Inferior parietal cortex (tissue), 1 donor: ENCODE data around the gene KLF9.

Experiments
- DNase-seq: peaks from one replicate; pipeline ENCODE4 v3.0.0-alpha.2; 2016; ENCODE audit errors: extremely low spot score

KLF9 gene

DNA sequence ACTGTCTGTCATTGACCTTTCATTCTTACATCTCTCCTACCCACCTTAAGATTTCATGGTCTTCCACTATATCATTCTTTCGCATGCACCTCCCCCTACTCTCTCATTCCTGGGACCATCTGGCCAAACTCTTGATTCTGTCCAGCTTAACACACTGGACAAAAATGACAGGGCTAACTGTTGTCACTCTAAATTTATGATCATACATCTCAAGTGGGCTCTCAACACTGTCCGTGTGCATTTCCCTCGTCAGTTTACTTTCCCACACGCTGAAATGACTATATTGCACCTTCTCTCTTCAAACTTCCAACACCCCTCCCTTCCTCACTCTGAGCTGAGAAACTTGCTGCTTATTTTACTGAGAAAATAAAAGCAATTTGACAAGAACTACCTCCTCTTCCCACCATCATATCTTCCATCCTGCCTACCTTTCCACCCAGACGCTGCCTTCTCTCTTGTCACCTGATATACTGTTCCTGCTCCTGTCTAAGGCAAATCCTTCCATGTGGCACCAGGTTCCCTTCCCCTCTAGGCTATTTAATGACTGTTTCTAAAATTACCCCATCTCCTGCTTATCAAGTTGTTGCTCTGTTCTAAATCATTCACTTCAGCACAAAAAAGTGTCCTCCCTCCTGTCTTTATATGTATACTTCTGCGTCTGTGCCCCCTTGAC is 8.1 kb upstream of the KLF9 start:
- no peak for DNase-seq

DNA sequence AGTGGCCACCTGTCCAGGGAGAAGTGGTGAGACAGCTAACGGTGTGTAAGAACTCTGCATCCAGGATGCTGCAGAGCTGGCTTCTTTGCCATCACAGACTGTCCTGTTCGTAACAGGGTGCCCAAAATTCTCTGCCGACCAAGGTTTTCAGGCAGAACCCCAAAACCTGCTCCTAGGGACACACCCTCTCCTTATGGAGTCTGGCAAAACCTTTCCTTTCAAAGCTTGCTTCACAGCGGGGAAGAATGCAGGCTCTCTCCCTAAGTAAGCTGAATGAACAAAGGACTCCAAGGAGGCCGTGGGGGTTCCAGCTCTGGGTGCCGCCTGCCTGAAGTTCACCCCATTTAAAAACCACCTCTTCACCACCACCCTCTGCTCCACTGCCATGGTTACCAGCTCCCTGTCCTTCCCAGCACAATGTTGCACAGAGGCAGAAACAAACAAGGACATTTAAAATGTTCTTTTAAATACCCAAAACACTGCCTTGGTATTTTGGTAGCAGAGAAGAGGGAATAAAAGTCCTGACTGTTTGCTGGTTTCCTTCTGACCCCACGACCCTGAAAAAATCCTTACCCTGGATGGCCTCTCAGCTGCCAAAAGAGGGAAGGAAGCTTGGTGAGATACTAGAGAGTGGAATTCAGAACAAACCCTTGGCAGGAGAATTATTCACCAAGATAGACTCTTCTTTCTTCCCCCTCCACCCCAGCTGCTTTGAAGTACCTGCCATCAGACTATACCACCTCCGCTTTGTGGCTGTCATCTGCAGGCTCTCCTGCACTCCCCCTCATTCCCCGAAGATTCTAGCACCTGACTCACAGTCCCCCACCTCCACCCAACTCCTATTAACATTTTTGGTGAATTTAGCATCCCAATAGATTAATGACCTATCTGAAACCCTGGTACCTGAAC is 7.1 kb upstream of the KLF9 start:
- DNase-seq = no peak

DNA sequence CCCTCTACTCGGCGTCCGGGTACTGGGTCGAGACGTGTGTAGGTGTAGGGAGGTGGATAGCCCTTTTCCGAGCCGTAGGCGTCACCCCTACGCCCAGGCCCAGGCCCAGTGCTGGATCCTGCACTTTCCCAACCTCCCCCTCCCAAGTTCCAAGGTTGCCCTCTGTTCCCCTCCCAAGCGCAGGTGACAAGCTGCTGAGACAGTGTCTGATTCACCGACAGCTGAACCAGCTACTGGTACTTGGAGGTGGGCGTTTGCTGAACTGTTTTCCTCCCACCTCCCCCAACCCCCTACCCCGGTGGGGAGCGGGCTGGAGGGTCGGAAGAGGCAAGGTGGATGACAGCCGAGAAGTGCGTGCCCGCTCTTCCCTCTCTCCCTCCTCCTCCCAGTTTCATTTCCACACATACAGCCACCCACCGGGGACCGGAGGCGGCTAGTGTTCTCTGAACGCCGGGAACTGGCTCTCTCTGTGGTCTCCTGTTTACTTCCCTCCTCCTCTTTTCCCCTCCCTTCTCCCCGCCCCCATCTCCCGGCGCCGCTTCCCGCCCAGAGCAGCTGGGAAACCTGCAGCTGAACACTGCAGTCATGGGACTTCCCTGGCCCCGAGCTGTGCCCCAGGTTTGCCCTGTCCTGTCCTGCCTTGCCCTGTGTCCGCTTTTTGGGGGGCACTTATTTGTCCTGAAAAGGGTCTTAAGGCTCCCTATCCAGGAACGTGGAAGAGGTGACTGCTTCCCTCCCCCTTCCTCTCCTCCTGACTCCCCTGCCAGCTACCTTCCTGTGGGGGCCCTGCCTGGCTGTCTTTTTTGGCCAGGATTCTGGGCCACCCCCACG is 6.2 kb upstream of the KLF9 start:
- peak; percentile 83 for DNase-seq

DNA sequence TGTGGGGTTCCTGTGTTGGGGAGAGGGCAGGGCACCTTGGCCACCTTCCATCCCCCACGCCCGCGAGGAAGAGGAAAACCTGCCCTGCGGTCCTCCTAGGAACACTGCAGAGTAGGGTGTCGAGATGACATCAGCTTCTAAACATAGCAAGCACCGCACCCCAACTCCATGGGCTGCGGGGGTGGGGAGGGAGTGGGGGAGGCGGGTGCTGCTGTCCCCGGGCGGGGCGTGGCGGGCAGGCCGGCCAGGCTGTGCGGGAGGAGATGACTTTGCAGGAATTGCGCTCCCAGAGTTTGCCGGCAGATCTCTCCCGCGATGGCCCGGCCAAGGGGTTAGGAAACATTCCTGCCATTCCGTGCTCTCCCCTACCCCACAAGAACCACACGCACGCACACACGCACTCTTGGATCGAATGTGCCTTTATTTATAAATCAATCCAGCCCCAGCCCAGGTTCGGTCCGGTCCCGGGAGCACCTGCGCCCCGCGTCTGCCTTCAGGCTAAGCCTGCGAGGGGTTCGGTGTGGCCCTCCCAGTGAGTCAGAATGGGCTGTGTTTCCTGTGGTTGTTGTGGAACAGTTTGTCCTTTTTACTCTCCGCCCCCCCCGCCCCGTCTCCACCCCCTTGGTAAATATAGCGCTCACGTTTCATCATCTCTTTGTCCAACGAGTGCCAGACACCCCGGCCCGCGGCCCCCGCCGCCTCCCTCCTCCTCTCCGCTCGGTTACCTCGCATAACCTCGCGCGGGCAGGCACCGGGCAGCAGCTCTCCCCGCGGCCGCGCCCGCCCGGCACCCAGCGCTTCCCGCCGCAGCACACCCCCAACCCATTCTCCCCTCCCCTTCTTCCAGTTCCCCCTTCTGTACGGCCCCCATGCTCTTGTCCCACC is 5.3 kb upstream of the KLF9 start:
- peak; percentile 79 for DNase-seq

DNA sequence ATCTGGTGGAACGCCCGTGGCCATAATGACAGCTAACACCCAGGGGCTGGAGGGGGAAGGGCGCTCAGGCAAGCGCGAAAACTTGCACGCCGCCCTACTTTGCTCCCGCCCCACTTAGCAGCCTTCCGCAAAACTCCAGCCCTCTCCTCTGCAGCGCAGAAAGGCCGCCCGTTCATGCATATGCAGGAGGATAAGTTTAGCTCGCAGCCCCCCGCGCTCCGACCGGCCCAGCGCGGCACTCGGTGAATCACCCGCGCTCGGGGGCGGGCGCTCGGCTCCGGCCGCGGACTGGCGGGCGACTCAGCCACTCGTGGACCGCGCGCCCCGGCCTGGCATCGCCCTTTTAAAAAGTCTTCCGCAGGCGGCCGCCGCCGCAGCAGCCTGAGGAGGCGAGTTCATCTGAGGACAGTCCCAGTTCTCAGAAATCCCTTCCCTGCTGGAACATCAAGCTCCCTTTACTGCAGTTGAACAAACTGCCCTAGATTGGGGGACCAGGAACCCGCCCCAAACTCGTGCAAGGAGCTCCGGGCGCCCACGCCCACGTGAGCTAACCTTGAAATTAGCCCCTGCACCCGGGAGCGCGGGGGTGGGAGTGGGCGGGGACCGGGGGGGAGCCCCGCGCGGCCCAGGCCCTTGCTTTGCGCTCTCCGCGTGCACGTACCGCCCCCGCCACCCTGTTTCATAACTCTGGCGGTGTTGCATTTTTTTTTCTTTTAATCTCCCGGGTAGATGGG is 4.5 kb upstream of the KLF9 start:
- peak; percentile 88 for DNase-seq

DNA sequence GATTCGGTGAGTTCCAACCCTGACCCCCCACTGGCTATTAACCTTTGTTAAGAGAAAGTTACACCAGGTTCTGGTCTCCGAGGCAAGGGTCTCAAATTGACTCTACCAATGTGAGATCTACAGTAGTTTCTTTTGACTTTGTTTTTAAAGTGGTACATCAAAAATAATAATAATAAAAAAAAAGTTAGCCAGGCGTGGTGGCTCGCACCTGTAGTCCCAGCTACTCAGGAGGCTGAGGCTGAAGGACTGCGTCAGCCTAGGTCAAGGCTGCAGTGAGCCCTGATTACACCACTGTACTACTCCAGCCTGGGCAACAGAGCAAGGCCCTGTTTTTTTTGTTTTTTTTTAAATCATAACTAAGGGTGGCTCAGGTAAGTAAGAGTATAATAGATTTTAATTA is 1.0 kb upstream of the KLF9 start:
- DNase-seq = no peak

DNA sequence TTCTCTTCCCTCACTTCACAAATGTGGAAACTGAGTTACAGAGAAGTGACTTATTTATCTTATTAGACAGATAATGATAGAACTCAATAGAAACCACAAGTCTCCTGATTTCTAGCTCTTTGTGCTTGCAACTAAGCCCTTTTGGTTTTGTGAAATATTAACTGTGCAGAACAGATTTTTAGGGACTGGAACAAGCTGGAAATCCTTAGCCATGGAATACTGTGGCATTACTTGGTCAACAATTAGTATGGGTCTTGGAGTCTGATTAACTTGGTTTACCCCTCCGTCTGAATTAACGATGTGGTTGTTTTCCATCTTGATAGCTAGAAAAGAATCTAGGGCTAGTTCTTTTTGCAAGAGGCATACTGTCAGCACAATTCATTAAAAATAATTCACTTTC is 584 bp upstream of the KLF9 start:
- DNase-seq = no peak

DNA sequence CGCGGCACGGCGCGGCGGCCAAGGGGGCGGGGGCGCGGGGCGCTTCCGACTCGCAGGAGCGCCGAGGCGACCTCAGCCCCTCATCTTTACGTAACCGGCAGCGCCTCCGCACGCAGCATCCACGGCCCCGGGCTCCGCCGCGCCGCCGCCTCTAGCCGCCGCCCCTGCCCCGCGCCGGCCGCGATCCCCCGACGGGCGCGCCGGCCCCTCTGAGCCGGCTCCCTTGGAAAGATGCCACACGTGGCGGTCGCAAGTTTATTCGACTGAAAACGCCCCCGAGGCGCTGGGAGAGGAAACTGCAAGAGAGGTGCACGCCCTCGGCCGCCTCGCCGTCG is 1.0 kb downstream of the KLF9 start:
- no peak for DNase-seq

DNA sequence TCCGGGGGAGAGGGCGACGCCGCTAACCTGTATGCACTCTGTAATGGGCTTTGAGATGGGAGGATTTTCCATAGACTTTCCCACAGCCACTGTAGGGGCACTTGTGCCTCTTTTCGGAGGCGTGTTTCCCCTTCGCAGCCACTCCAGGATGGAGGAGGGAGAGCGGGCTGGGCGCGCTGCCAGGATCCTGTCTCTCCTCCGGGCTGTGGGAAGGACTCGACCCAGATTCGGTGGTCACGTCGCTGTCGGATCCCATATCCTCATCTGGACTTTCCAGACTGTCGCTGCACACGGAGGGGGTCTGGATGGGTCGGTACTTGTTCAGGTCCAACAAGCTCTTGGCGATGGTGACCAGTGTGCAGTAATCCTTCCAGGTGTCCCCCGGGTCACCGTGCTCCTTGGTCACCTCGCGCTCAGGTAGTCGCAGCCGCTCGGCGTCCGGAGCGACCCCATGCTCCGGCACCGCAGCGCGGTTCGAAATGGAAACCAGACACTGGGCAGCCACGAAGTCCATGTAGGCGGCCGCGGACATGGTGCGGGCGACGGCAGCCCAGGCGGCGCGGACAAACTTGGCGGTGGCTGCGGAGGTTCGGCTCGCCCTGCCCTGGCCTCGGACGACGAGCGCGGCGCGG is 1.5 kb downstream of the KLF9 start:
- peak; percentile 68 for DNase-seq

DNA sequence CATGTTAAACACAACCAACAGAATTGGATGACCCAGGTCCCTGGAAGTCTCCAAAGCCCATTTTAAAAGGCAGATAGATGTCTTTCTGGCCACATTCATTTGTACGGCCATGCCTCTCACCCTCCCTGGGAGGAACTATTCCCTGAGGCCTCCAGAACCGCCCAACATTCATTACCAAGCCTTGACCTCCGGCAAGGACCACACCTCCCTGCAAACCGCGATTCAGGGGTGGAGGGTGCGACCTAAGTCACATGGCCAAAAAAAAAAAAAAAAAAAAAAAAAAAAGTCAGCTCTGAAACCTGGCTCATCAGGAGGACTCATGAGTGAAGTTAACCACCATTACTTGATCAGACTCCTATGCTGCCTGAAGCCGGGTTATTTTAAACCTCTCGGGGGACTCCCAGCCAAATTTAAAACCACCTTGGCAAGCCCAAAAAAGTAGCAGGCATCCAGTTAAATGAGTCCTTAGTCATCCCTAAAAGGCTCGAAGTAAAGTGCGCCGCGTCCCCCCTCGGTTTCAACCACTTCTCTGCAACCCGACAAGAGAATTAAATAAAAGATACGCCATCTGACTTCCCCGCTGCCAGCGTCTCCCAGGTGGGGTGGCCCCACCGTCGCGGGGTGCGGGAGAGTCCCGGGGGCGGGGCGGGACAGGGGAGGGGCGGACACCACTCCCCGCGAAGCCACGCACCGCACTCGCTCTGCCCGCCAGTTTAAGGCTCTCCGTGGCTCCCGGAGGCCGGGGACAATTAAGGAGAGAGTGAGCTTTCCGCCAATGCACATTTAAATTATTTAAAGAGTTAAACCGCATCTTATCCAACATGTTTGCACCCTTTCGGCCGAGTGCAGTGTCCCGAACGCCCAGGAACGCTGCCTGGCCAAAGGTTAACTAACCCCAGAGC is 2.3 kb downstream of the KLF9 start:
- DNase-seq = no peak

DNA sequence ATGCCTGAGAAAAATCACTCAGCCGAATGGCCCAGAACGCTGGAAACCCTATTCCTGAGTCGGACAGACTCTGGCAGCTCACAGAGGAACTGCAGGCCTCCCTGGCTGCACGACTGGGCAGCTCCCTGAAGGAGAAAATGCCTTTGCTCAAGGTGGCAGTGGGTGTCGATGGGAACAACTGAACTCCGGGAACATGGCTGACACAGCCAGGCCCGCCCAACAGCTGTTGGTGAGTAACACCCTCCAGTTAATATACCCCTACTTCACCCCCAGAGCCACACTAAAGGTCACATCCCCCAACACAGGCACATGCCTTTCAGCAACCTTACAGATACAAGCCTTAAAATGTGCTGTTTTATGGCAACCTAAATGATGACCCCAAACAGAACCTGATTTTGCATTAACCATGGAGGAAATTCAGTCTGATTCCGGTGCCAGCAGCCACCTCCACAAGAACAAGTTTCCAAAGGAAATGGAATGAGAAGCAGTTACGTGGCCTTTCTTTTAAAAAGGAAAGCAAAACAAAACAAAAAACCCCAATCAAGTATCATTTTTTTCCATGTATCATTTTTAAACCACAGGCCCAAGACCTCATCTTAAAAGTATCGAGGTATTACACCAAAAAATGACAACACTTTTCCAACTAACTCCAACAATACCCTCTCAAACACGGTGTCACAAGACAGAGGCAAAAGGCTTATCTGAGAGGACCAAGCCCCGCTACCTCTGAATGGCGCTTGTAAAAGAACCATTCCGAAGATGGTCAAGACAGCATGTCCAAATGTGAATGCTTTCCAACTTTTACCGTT is 3.1 kb downstream of the KLF9 start:
- DNase-seq = peak; percentile 60

DNA sequence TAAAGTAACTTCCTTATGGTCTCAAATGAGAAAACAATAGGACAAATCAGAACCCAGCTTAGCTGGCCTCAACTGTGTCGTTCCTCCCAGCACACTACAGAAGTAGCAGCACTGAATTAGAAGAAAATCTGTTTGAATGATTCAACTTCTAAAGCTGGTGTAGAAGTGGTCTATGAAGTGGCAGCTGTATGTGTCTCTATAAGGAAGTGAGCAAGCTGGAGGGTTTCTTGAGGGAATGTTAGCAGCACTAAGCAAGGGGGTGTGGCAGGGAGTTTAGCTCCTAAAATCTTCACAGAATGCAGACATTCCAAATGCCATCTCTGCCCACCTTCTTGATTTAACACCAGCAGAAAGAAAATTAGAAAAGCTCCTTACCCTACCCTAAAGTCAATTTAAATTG is 4.1 kb downstream of the KLF9 start:
- DNase-seq = no peak

DNA sequence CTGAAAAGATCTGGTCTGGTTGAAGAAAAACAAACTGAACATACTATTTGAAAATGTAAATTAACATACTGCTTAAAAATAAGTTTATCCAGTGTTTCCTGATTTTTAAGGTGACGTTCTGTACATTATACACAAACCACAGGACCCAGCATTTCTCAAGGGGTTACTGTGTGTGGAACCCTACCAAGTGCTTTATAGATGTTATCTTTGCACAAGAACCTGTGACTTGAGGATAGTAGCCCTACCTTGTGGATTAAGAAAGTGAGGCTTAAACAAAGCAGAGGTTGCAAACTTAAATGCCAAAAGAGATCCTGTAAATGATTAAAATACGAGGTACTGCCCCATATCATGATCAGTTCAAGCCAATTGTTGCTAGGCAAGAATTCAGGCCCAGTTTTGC is 4.7 kb downstream of the KLF9 start:
- no peak for DNase-seq

DNA sequence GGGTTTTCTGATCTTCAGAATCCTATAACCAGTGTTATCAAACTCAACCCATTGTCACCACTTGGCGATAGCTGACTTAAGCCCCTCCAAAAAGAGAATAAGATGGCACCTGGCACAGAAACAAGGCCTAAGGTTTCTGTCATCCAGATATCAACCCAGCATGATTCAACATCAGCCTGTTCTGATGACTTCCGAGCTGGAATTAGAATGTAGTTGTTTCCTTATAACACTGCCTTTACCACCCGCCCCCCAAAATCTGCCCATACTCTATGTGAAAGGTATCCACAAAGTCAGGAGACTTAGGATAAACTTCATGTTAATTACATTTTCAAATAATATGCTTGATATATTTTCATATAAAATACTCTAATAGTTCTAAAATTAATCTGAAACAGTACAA is 5.2 kb downstream of the KLF9 start:
- DNase-seq = no peak

DNA sequence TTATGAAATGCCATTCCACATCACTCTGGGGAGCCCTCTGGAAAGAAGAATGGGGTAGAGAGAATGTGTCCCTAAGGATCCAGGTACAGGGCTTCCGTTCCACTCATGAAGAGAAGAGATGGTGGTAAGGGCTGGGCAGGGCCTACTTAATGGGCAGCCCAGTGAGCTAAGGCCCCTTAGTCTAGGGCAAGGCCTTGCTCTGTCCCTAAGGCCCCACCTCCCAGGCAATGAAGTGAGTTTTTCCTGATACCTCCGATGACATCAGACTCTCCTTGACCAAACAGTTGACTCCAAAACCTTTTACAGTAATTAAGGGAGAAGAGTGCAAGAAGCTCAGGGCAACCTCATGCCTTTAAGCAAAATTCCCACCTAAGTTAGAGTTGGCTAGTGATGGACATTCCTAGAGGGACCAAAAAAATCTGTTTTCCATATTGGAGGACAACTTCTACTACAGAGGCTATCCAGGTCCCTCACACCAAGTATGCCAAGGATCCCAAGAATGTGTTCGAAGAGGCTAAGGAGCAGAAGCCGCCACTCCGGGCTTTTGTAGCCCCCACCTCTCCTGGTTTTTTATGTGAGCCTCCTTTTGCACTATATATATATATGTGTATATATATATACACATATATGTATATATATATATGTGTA is 5.9 kb downstream of the KLF9 start:
- DNase-seq = no peak

DNA sequence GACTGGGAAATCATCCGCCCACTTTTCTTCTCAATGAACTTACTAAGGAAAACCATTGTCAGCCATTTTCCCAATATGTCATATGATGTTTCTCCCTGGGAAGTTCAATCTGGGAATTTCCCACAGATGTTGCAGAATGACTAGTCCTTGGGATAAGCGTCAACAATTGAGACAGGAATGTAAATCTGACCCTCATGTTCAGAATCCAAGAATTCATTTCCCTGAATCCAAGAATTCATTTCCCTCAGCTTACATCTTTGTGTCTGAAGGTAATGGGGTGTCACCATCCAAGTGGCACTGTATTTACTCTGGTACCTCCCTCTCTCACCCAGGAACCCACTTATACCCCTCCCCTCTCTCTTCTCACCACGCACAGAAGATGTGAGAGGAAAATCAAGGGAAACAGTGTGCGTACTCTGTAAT is 7.4 kb downstream of the KLF9 start:
- DNase-seq = no peak

DNA sequence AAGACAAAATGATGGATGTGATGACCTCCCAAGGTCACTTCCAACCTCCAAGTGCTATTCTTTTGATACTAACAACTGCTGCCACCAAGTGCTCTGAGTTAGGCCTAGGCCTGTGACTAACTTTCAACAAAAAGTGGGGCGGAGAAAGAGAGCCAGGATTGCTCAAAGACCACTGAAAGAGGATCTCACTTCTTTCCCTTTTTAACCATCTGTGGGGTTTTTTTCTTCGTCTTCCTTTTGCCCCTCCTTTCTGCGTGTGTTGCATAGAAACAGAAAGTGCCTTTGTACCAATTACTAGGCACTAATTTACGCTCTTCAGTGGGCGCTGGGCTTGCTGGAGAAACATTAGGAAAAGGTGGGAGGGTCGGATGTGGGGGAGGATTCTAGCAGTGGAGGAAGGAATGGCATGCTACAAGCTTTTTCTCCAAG is 8.0 kb downstream of the KLF9 start:
- DNase-seq = peak; percentile 54
